Activated CD8-positive, alpha-beta memory T cell treated with anti-CD3 and anti-CD28 coated beads for 24 hours (primary cell): ENCODE measurements around the gene WDR31.
"Not testable (repeated sequence)": the region's sequence is repeated elsewhere in the genome, so short reads cannot be mapped to it uniquely, and the experiment has no call there.

Experiments
- DNase-seq: peaks from one replicate; pipeline ENCODE4 v3.0.0-alpha.2; 2020

The WDR31 gene

DNA sequence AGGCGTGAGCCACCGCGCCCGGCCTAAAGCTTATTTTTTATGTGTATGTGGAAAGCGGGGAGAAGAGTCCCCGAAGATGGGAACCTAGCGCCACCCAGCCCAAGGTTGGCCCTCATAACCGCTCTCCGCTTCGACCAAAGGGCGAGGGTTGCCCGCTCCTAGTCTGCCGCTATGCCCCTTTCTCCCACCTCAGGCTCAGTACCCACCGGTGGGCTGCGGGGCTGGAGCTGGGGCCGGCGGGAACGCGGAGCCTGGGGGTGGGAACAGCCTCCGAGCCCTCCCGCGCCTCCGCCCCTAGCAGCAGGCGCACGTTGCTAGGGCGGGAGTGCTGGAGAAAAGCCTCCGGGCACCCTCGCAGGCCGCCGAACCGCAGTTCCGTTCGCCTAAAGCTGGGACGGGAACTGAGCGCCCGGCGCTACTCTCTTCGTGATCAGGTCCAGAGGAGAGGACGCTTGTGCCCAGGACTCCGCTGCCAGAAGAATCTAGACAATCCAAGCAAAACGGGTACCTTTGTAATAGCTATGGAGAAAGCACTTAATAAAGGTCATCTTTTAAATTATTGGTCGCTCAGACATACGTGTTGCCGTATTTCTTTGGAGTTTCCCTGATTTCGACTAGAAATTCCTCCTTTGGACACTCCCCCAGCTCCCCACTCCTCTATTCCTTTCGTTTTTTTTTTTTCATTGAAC, at the start of gene WDR31:
Gene WDR31, minus strand, starts transcription at position 265 of the 689 bp plus-strand sequence. CDS start 8,253 bp downstream, outside the sequence.
- peak; percentile 93 for DNase-seq

DNA sequence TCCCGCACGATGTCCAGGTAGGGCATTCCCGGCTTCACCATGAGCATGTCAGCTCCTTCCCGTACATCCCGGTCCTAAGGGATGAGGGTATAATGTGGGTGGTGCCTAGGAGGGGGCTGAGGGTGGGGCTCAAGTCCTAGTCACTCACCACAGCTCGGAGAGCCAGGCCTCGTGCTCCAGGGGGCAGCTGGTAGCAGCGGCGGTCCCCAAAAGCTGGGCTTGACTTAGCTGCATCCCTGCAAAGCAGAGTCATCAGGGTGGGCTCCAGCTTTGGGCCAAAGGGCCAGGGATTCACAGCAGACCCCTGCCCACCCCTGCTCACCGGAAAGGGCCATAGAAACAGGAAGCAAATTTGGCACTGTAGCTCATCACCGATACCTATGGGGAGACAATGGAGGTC, 49.4 kb upstream of the WDR31 start:
- no peak for DNase-seq

DNA sequence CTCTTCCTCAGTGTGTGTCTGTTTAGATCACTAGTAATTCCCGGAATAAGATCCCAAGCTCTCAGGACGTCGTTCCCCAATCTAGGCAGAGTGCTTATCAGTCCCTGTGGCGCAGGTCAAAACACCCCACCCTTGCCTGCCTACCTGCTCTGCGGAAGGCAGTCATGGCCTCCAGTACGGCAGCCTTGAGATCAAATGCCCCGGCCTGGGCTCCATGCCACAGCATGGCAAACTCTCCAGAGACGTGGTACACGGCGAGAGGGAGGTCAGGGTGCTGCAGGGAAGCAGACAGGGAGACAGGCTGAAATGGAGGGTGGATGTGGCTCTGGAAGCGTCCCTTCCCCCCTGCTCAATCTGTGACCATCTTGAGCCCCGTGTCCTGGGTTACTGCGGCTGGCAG, 48.8 kb upstream of the WDR31 start:
- no peak for DNase-seq

DNA sequence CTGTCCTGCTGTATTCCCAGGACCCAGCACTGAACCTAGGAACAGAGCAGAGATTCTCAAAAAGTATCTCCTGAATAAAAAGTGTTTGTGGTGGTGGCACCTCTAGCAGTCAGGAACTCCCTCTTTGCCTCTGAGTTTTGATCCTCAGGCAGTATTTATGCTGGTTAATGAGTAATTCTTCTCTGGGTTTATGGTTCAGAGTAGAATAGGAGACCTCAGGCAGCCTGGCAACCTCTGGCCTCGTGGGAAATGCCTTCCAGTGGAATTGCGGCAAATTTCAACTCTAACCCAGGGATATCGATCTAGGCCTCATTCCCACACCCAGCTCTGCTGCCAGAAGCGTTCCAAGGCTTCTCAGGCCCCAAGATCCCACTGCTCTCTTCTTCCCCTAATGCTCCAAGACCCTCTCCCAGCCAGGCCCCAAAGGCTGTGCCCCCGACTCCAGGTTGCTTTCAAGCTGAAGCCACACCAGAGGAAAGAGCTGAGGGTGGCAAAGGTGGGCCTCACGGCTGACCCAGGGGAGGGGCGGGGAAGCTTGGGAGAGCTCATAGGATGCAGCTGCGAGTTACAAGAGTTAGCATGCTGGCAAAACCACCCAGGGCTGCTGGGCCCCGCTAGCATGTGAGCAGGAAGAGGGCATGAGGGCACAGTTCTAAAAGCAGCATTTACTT, 47.6 kb upstream of the WDR31 start:
- no peak for DNase-seq

DNA sequence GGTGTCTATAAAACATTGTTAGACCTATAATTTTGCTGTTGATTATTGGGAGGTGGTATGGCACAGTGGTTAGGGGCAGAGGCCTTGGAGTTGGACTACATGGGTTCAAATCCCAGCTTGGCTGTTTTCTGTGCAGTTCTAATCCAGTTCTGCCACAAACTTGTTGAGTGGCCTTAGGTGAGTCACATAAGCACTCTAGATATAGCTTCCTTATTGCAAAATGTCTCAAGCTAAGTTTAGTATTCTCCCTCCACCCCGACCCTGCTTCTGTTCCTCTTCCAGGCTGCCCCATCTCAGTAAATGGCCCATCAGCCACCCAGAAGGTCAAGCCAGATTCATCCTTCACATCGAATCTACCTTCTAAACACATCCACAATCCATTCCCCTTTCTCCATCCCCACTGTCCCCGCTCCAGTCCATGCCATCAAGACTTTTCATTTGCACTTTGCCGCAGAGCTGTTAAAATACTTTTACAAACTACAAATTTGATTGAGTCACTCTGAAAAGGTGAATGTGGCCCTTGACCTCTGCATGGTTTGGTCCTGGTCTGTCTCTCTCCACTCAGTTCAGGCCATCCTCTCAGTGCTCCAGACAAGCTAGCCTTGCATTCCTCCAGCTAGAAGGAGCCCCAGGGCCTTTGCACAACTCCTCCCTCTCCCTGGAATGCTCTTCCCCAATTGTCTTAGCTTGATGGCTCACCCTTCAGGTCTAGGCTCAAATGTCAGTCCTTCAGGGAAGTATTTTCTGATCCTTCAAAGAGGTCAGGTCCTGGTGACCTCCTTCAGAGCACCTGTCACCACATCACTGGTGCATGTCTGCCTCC, 46.7 kb upstream of the WDR31 start:
- DNase-seq, result no peak

DNA sequence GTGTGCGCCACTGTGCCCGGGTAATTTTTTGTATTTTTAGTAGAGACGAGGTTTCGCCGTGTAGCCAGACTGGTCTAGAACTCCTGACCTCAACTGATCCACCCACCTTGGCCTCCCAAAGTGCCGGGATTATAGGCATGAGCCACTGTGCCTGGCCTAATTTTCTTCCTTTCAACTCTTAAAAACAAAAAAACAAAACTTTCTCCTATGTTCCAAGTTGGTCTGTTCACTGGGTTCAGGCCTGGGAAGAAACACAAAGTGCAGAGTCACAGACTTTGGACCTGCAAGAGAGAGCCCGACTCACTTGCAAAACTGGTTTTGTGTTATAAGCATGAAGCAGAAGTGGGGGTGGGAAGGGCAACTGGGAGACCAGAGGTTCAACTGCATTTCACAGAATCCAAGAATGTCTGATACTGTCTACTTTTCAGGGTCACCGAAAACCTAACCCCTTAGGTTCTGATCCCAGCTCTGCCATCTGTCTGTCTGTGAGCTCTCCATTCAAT, 41.9 kb upstream of the WDR31 start:
- DNase-seq, result no peak

DNA sequence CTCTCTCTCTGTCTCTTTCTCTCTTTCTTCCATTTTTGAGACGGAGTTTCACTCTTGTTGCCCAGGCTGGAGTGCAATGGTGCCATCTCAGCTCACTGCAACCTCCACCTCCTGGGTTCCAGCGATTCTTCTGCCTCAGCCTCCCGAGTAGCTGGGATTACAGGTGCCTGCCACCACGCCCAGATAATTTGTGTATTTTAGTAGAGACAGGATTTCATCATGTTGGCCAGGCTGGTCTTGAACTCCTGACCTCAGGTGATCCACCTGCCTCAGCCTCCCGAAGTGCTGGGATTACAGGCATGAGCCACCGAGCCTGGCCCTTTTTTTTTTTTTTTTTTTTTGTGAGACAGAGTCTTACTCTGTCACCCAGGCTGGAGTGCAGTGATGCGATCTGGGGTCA, 41.4 kb upstream of the WDR31 start:
- DNase-seq, result not testable (repeated sequence)

DNA sequence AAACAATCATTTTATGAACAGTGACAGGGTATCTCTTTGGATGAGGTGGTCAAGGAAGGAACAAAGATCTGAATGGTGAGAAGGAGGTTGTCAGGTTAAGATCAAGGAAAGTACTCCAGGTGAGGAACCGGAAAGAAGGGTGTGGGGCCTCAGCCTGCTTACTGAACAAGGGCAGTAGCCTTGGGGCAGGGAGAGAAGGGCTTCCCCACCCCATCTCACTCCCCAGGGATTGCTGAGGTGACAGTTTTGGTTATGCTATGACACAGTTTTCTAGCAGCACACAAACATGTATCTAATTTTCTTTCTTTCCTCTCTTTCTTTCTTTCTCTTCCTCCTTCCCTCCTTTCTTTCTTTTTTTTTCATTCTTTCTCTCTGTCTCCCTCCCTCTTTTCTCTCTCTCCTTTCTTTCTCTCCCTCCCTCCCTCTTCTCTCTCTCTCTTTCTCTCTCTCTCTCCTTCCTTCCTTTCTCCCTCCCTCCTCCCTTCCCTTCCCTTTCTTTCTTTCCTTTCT, 40.8 kb upstream of the WDR31 start:
- DNase-seq, result no peak

DNA sequence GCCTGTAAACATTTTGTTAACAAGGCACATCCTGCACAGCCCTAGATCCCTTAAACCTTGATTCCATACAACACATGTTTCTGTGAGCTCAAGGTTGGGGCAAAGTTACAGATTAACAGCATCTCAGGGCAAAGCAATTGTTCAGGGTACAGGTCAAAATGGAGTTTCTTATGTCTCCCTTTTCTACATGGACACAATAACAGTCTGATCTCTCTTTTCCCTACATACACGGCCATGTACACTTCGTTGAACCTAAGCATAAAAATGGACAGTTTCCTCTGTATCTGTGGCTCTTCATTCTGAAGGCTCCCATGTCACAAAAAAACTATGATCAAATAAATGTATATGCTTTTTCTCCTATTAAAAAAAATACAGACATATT, 39.7 kb upstream of the WDR31 start:
- DNase-seq, result not testable (repeated sequence)

DNA sequence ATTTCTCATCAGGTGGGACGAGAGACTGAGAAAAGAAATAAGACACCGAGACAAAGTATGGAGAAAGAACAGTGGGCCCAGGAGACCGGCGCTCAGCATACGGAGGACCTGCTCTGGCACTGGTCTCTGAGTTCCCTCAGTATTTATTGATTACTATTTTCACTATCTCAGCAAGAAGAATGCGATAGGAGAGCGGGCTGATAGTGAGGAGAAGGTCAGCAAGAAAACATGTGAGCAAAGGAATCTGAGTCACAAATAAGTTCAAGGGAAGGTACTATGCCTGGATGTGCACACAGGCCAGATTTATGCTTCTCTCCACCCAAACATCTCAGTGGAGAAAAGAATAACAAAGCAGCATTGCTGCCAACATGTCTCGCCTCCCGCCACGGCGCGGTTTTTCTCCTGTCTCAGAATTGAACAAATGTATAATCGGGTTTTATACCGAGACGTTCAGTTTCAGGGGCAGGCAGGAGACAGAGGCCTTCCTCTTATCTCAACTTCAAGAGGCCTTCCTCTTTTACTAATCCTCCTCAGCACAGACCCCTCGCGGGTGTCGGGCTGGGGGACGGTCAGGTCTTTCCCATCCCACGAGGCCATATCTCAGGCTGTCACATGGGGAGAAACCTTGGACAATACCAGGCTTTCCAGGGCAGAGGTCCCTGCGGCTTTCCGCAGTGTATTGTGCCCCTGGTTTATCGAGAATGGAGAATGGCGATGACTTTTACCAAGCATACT, 39.2 kb upstream of the WDR31 start:
- not testable (repeated sequence) for DNase-seq

DNA sequence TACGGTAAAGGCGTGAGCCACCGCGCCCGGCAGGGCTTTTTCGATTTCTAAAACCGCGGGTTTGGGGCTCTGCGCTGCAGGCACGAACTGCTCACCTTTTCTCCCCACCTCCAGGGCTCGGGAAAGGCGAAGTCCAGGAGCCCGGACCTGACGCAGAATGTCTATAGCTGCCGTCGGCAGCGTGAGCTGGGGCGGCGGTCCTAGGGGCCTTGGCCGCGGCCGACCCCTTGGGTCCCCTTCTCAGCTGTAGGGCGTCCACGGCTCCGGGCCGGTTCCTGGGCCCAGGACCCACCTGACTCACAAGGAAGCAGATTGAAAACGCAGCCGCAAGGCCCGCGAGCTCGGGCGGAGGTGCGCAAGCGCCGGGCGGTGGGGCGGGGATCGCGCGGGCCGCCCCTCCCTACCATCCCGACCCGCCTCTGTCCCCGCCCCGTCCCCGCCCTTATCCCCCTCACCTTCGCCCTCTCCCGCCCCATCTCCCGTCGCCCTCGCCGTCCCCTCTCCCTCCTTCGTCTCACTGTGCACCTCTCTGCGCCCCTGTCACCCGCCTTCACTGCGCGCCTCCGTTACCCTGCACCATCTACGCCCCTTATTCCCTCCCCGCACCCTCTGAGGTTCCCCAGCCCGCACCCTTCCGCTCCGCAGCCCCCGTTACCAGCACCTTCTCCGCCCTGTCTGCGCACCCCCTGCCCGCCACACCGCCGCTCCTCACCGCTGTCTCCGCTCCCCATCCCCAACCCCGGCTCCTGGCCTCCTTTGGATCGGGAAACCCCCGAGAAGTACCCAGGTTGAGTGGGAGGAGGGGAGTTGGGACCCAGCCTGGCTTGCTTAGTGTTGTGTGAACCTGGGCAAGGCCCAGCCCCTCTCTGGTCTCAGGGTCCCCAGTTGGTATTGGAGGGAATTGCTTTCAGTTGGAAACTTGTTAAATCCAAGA, 36.8 kb upstream of the WDR31 start, which contains the start of gene HDHD3:
Gene HDHD3, minus strand, starts transcription at position 353 of the 934 bp plus-strand sequence. CDS start 2,632 bp downstream, outside the sequence.
- DNase-seq, result peak; percentile 92

DNA sequence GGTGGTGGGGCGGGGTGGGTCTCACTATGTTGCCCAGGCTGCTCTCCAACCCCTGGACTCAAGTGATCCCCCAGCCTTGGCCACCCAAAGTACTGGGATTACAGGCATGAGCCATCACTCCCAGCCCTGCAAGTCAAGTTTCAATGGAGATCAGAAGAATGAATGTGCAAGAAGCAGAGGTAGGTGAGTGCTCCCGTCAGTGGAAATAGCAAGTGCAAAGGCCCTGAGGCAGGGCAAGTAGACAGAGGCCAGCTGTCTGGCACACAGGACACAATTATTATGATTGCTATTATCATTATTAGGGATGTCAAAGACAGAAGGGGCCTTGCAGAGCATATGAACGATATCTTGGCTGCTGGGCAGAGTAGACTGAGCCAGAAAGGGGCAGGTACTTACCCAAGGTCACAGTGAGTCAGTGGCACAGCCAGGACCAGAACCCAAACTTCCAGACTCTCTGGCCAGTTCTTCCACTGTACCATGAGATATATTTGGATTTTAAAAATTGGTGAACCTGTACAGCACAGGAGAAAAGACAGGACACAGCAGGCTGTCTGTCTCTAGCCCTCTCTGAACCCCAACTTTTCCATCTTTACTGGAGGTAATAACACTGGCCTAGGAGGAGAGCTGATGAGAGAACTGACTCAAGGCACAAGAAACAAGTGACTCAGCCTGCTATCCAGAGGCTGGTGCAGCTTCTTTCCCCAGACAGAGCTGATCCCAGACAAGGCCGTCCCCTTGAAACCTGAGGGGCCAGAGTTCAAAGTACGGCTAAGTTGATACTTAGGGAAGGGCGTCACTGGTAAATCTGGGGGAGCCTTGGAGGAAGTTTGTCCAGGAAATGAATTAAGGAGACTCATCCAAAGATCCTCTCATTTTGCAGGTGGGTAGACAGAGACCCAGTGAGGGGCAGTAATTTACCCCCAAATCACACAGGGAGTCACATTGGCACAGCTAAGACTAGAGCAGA, 35.3 kb upstream of the WDR31 start:
- no peak for DNase-seq

DNA sequence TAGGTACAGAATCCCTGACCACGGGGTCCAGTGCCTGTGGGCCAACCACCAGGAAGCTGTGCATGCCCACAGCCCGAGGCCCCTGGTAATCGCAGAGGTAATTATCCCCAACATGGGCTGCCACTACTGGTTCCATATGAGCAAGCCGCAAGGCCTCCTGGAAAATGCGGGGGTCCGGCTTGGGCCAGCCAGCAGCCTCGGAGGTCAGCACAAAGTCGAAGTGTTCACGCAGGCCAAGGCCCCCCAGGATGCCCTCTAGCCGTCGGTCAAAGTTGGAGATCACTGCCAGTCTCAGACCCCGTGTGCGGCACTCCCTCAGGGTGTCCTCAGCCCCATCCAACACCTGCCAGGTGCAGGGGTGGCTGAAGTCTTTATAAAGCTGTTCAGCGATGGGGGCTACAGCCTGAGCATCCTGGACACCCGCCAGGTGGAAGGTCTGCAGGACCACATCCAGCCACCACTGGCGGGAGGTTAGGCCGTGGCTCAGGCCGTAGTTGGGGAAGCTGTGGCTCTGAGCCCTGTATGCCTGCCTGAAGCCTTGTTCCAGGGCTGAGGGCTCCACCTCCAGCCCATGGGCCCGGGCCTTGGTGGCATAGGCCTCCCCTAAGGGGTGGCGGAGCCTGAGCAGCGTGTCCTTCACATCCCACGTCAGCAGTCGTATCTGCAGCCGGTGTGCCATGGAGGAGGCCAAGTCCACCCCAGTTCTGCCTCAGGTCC, 33.8 kb upstream of the WDR31 start:
- no peak for DNase-seq

DNA sequence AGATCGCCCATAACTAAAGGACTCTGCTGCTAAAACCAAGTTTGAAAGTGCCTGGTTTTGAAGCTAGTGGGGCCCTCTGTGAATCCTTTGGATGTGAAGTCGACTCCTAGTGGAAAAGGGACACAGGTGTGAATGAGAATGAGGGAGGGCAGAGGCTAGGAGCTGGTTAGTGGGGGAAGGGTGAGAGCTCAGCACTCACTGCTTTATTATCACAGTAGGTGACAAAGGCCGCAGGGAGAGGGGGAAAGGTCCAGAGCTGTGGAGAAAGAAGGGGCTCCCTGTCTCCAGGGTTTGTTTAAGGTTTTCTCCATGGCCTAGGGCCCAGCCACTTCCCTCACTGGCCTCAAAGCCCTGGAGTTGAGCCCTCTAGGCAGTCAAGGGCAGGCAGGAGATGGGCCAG, 33.2 kb upstream of the WDR31 start:
- DNase-seq, result no peak

DNA sequence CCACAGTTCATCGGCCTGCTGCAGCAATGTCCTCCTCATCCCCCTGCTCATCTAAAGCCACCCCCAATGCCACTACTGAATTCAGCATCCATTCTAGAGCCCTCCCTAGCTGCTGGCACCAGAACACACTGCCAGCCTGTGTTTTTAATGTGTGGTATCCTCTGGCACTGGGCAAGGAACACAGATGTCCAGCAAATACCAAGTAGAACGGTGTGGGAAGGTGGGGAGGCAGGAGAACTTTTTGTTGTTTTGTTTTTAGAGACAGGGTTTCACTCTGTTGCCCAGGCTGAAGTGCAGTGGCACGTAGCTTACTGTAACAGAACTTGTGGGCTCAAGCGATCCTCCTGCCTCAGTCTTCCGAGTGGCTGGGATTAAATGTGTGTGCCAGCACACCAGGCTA, 32.0 kb upstream of the WDR31 start:
- no peak for DNase-seq

DNA sequence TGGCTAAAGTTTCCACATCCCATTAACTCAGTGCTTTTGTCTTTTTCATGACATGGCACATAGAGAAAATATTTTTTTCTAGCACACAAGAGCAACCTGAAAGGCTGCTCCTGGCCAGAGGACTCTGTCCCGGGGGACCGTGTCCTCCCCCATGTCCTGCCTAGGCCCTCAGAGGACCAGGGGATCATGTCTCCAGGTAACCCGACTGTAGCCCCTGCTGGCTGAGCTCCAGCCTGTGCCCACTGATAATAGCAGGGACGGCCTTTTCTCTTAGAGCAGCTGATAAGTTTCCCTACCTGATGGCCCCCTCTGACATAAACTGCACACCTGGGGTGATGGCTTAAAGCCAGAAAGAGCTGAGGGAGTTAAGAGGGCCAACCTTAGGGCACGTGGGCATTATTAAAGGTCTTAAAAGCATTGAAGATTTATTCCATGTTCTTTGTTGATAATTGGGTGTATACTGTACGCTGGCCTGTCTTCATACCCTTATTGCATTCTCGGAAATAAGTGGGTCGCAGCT, 30.8 kb upstream of the WDR31 start:
- no peak for DNase-seq

DNA sequence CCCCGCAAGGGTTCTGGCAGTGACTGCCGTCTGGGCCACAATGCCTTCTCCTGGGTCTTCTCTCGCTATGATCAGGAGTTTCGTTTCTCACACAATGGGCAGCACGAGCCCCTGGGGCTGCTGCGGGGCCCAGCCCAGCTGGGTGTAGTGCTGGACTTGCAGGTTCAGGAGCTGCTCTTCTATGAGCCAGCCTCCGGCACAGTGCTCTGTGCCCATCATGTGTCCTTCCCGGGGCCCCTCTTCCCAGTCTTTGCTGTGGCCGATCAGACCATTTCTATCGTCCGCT, 29.7 kb upstream of the WDR31 start:
- DNase-seq, result no peak

DNA sequence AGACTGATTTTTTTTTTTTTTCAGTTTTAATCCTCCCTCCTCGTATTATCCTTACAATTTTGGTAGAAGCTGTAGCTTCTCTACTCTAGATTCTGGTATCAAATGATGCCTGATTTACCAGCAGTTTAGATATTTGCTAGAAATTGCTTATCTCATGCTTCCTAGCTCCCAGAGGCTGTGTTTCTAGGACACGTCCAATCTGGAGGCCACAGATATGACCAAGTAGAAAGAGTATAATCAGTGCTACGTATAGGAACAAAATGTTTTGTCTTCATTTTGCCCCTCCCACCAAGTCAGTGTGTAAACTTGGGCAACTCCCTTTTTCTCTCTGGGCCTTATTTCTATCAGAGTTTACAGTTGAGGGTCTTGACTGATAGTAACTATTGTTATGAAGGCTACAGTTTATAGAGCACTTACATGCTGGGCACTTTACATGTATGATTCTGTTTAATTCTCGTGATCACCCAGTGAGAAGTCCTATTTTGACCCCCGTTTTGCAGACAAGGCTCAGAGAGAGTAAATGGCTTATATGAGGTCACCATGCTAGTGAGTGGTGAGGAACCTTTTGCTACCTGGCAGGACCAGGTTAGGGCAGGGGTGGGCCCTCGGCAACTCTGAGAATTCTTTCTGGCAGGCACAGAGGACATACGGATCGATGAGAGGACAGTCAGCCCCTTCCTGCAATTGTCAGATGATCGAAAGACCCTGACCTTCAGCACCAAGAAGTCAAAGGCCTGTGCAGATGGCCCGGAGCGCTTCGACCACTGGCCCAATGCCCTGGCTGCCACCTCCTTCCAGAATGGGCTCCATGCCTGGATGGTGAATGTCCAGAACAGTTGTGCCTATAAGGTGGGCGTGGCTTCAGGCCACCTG, 29.1 kb upstream of the WDR31 start:
- no peak for DNase-seq
